Epithelial cell of proximal tubule (primary cell): Measurements from ENCODE around the gene ODC1. TPM values are rescaled to one million over a fixed set of nuclear protein-coding genes. Genes with fewer than 3 reads are reported as not detected.
A peak's percentile ranks its signal among the peaks of the same experiment; 100 is the strongest.

Source experiments
- DNase-seq: peaks from one replicate; pipeline ENCODE4 v3.0.0-alpha.2; 2011; ENCODE audit warnings: low read depth
- H3K4me3 ChIP-seq: 2 replicates; pipeline ENCODE4 v1.5.1; 2011; ENCODE audit warnings: low read depth, mild to moderate bottlenecking, low read length
- CTCF ChIP-seq: conservative IDR thresholded peaks from 2 replicates; pipeline ENCODE4 v1.5.1; 2012; ENCODE audit warnings: low read depth, mild to moderate bottlenecking, low read length
- total RNA-seq: library from RNA; depleted of rRNA; stranded (reverse); fragments of >200 nt; gene quantifications from 2 replicates; pipeline ENCODE4 v1.2.3, GENCODE V29; 2015

ODC1 gene
- total RNA-seq, 1 donor from 2014 or later: 134 TPM

- TF ChIP-seq CTCF: no peak
- no peak for DNase-seq
- H3K4me3 ChIP-seq: no peak overlapping the region
These were observed 8.8 kb downstream of the ODC1 start for GRCh38 chr2:10439185-10439879.

- no peak overlapping the region for H3K4me3 ChIP-seq
- no peak for TF ChIP-seq CTCF
- DNase-seq: no peak
These were observed 9.4 kb downstream of the ODC1 start for GRCh38 chr2:10438688-10439087.

GRCh38 chr2:10437806-10438205 is 10.3 kb downstream of the ODC1 start:
- no peak for DNase-seq
- no peak for TF ChIP-seq CTCF
- no peak overlapping the region for H3K4me3 ChIP-seq

- TF ChIP-seq CTCF: no peak
- DNase-seq: no peak
- no peak overlapping the region for H3K4me3 ChIP-seq
These were observed 11.5 kb downstream of the ODC1 start for GRCh38 chr2:10436583-10437110.

- no peak for TF ChIP-seq CTCF
- DNase-seq: no peak
- H3K4me3 ChIP-seq: no peak overlapping the region
These were observed 12.3 kb downstream of the ODC1 start for GRCh38 chr2:10435820-10436204.

- no peak overlapping the region for H3K4me3 ChIP-seq
- peak; percentile 95 for TF ChIP-seq CTCF
- no peak for DNase-seq
These were observed 13.0 kb downstream of the ODC1 start for GRCh38 chr2:10434886-10435819.
